Testis (tissue), 2 donors: ENCODE measurements around the gene SHB.

Source experiments
- POLR2A ChIP-seq: fragments of 450-650 bp; IDR thresholded peaks from one replicate; pipeline ENCODE4 v1.6.1; 2017; ENCODE audit warnings: antibody characterized with exemption, mild to moderate bottlenecking, moderate library complexity
- TF ChIP-seq, protein P1 (sequence below), 3 experiments: fragments of 450-650 bp in 2 of 3; fragments of 200-600 bp in 1 of 3; sonication (generic) in 1 of 3; IDR thresholded peaks; one replicate each; pipeline ENCODE4 v1.5.1; 2016 to 2019; ENCODE audit warnings: antibody characterized with exemption in 3 of 3, mild to moderate bottlenecking in 2 of 3, moderate library complexity in 1 of 3

DNA sequence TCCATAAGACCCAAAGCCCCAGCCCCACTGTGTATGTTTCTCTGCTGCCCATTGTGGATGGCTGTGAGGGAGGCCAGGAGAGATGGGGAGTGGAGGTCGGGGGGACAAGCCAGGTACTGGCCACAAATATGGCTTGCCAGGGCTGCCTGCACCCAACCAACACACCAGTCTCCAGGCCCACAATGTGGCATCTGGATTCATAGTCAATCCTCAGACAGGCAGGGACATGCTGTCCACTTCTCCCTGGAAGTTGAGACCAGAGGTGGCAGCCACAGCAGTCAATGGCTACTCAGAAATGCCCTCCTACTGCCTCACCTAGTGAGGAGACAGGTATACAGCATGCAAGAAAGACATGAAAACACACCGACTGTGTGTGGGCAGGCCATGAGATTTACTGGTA lies 103.9 kb downstream of the SHB start:
- TF ChIP-seq, protein P1, sequence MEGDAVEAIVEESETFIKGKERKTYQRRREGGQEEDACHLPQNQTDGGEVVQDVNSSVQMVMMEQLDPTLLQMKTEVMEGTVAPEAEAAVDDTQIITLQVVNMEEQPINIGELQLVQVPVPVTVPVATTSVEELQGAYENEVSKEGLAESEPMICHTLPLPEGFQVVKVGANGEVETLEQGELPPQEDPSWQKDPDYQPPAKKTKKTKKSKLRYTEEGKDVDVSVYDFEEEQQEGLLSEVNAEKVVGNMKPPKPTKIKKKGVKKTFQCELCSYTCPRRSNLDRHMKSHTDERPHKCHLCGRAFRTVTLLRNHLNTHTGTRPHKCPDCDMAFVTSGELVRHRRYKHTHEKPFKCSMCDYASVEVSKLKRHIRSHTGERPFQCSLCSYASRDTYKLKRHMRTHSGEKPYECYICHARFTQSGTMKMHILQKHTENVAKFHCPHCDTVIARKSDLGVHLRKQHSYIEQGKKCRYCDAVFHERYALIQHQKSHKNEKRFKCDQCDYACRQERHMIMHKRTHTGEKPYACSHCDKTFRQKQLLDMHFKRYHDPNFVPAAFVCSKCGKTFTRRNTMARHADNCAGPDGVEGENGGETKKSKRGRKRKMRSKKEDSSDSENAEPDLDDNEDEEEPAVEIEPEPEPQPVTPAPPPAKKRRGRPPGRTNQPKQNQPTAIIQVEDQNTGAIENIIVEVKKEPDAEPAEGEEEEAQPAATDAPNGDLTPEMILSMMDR (IDR thresholded peaks at IDR 0.05), result no peak
- no peak for TF ChIP-seq POLR2A
